T-cell (primary cell): ENCODE results near the gene ELL. TPM values are rescaled to one million over a fixed set of nuclear protein-coding genes. Genes with fewer than 3 reads are reported as not detected.

Experiments used
- ATAC-seq, 4 experiments: fragments of 200-7000 bp in 3 of 4; fragments of 150-1000 bp in 1 of 4; cut with Tn5 transposase; replicated peaks in 1 of 4; 1 replicate in 3 of 4; 2 replicates in 1 of 4; pipeline ENCODE4 v1.10.0; 2021; ENCODE audit warnings: moderate library complexity in 3 of 4, mild to moderate bottlenecking in 2 of 4, moderate number of reproducible peaks in 1 of 4
- CTCF ChIA-PET, 2 donors: fragments of 300-600 bp; sonication (Branson Sonifier 250); formaldehyde crosslinking; loops; one replicate each; lab custom pipeline; 2022; ENCODE audit warnings: antibody characterized with exemption in 2 of 2; lab: Charles Lee
- POLR2A ChIA-PET, 2 donors: fragments of 300-600 bp; sonication (Branson Sonifier 250); formaldehyde crosslinking; loops; one replicate each; lab custom pipeline; 2022; ENCODE audit warnings: antibody characterized with exemption in 2 of 2; lab: Charles Lee
- DNase-seq, 35 experiments: peaks; one replicate each; pipeline versions ENCODE4 v3.0.0 to v3.0.0-alpha.2; 2013 to 2023
- H3K27ac ChIP-seq: one replicate; pipeline ENCODE4 v1.5.1; 2013; ENCODE audit warnings: low read length
- H3K27me3 ChIP-seq, 2 experiments: replicated peaks in 1 of 2; 1 replicate in 1 of 2; 2 replicates in 1 of 2; pipeline versions ENCODE4 v1.6.1 to v1.7.0; 2013; ENCODE audit warnings: low read length in 1 of 2, mixed read lengths in 1 of 2; ENCODE audit not compliant: control insufficient read depth in 2 of 2, insufficient read depth in 2 of 2; ENCODE audit errors: extremely low read depth in 1 of 2
- H3K36me3 ChIP-seq, 2 donors: 1 replicate in 1 of 2; 2 replicates in 1 of 2; pipeline versions ENCODE4 v1.6.1 to v1.7.0; 2013; ENCODE audit warnings: low read length in 1 of 2; ENCODE audit not compliant: control insufficient read depth in 2 of 2, insufficient read depth in 1 of 2; ENCODE audit errors: extremely low read depth in 1 of 2
- H3K4me1 ChIP-seq, 2 experiments: 1 replicate in 1 of 2; 2 replicates in 1 of 2; pipeline versions ENCODE4 v1.6.1 to v1.7.0; 2013; ENCODE audit warnings: low read length in 2 of 2, mixed read lengths in 1 of 2; ENCODE audit not compliant: insufficient read depth in 2 of 2, control insufficient read depth in 1 of 2; ENCODE audit errors: extremely low read depth in 1 of 2
- H3K4me3 ChIP-seq, 2 donors: 1 replicate in 1 of 2; 2 replicates in 1 of 2; pipeline versions ENCODE4 v1.5.1 to v1.7.0; 2013; ENCODE audit warnings: mild to moderate bottlenecking in 2 of 2, low read length in 1 of 2, moderate library complexity in 1 of 2; ENCODE audit not compliant: control insufficient read depth in 1 of 2; ENCODE audit errors: extremely low read depth in 1 of 2
- H3K9me3 ChIP-seq: 2 replicates; pipeline ENCODE4 v1.7.0; 2013
- H3K27ac Mint-ChIP-seq, 2 donors: one replicate each; pipeline ENCODE4 v1.8.0; 2020 to 2021; ENCODE audit warnings: mild to moderate bottlenecking in 2 of 2, mixed read lengths in 2 of 2
- H3K27me3 Mint-ChIP-seq, 2 donors: one replicate each; pipeline ENCODE4 v1.8.0; 2021 to 2022; ENCODE audit warnings: mixed read lengths in 2 of 2
- H3K36me3 Mint-ChIP-seq: one replicate; pipeline ENCODE4 v1.8.0; 2021; ENCODE audit warnings: mixed read lengths
- H3K4me1 Mint-ChIP-seq, 3 donors: one replicate each; pipeline ENCODE4 v1.8.0; 2020 to 2022; ENCODE audit warnings: mixed read lengths in 3 of 3, mild to moderate bottlenecking in 1 of 3
- H3K4me3 Mint-ChIP-seq, 3 donors: one replicate each; pipeline ENCODE4 v1.8.0; 2020 to 2022; ENCODE audit warnings: mild to moderate bottlenecking in 3 of 3, mixed read lengths in 3 of 3, moderate library complexity in 3 of 3
- H3K9me3 Mint-ChIP-seq, 3 donors: one replicate each; pipeline ENCODE4 v1.8.0; 2020 to 2022; ENCODE audit warnings: mixed read lengths in 3 of 3
- WGBS: methylation state at CpG from one replicate; pipeline ENCODE4 v1.1.5; 2013; ENCODE audit warnings: missing lambda C conversion rate; ENCODE audit not compliant: insufficient coverage; 5-methylcytosine and 5-hydroxymethylcytosine counted together
- total RNA-seq, 35 experiments: library from RNA in 6 of 35; stranded (reverse) in 6 of 35; fragments of 120-200 nt in 1 of 35; gene quantifications; one replicate each; pipeline versions ENCODE4 v1.2.1 to v1.2.4 and lab custom pipeline; 2013 to 2026

Gene ELL
- total RNA-seq, 5 donors from 2014 or later (not counting 1 experiment from before 2014, with no cell fraction given): 27.2 to 46.4 (median 33.4) TPM

DNA sequence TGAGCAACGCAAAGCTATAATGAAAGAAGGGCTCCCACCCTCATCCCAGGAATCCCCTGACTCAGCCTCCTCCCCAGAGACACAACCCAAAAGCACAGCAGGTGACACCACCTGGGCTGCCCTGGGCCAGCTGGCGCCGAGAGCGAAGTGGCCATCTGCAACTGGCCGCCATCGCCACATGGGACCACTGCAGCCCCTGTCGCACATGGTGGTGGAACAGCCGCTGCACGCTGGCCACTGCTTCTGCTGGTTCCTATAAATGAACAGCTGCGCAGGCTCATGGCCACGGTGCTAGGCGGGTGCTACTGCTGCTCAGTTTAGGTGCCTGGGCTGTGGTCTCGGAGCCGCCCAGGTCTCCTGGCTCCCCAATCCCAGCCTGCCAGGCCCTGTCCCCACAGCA, 72.3 kb downstream of the ELL start:
- no peak overlapping the region for H3K27ac ChIP-seq
- H3K4me3 ChIP-seq: no peak overlapping the region
- H3K4me1 ChIP-seq: peaks cover 0 to 10% of the 10 kb centered on the region in 2 experiments
- H3K9me3 ChIP-seq: no peaks in the 10 kb centered on the region
- POLR2A ChIA-PET: no interaction called here
- DNase-seq: no peak
- Mint-ChIP-seq H3K27me3 (no peaks in the 10 kb centered on the region), H3K4me3 (no peak overlapping the region), H3K9me3 (no peaks in the 10 kb centered on the region), H3K36me3 (peaks cover 24% of the 10 kb centered on the region), H3K27ac (no peak overlapping the region), H3K4me1 (peaks cover 0 to 4% (median 3%) of the 10 kb centered on the region in 3 donors)
- CTCF ChIA-PET: interaction anchor here in 1 of 2 donors (0.5 kb wide), 1 partner anchor 20 kb away, joined by 4 read pairs; no protein-coding TSS in a partner anchor
- WGBS: over 99% methylated on average over 14 of the region's 14 CpGs
- ATAC-seq: no peak
- no peaks in the 10 kb centered on the region for H3K27me3 ChIP-seq
- peaks cover 16 to 71% of the 10 kb centered on the region in 2 donors for H3K36me3 ChIP-seq

DNA sequence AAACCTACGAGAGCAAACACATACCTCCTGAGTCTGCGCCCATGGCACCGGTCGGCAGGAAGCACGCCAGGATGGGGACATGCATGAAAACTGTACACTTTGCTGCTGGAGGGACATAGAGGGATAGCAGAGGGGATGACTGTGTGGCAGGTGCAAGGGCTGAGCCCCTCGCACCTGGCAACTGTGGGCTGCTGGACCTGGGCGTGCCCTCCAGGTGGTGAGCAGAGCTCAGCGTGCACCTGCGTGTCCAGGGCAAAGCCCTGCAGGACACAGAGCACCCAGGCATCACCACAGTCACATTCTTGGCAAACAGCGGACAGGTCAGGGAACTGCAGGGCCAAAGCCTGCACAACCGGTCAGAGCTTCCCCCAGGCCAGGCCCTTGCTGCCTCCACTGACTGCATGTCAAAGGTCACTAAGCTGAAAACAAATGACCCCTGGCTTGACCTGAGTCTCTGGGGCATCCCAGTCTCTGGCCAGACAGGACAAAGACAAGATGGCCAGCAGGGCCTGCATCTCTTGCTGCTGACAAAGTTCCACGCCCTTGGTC, 75.0 kb downstream of the ELL start:
- H3K9me3 Mint-ChIP-seq: peaks cover 0 to 3% (median 0%) of the 10 kb centered on the region in 3 donors
- peaks cover 32% of the 10 kb centered on the region for H3K36me3 Mint-ChIP-seq
- H3K4me3 Mint-ChIP-seq: no peak overlapping the region
- Histone ChIP-seq H3K27ac (no peak overlapping the region), H3K27me3 (no peaks in the 10 kb centered on the region), H3K36me3 (peaks cover 24 to 80% of the 10 kb centered on the region in 2 donors), H3K4me1 (peaks cover 0 to 22% of the 10 kb centered on the region in 2 experiments), H3K9me3 (no peaks in the 10 kb centered on the region), H3K4me3 (no peak overlapping the region)
- POLR2A ChIA-PET: no interaction called here
- 94% methylated on average over 12 of the region's 12 CpGs for WGBS
- peaks cover 11 to 19% (median 14%) of the 10 kb centered on the region in 3 donors for H3K4me1 Mint-ChIP-seq
- DNase-seq (no peak), ATAC-seq (no peak)
- CTCF ChIA-PET: no interaction called here
- H3K27me3 Mint-ChIP-seq: no peaks in the 10 kb centered on the region
- H3K27ac Mint-ChIP-seq: no peak overlapping the region

- Mint-ChIP-seq H3K27ac (no peak overlapping the region), H3K9me3 (peaks cover 0 to 3% (median 0%) of the 10 kb centered on the region in 3 donors), H3K27me3 (no peaks in the 10 kb centered on the region), H3K4me3 (no peak overlapping the region), H3K36me3 (peaks cover 32% of the 10 kb centered on the region), H3K4me1 (peaks cover 16 to 25% (median 18%) of the 10 kb centered on the region in 3 donors)
- ChIA-PET POLR2A (no interaction called here), CTCF (no interaction called here)
- Histone ChIP-seq H3K36me3 (peaks cover 24 to 75% of the 10 kb centered on the region in 2 donors), H3K27ac (no peak overlapping the region), H3K9me3 (no peaks in the 10 kb centered on the region), H3K27me3 (no peaks in the 10 kb centered on the region), H3K4me3 (no peak overlapping the region), H3K4me1 (peaks cover 0 to 24% of the 10 kb centered on the region in 2 experiments)
- no peak for DNase-seq
- 95% methylated on average over 33 of the region's 34 CpGs for WGBS
- ATAC-seq: no peak
Measured at GRCh38 chr19:18446145-18446810, 75.6 kb downstream of the ELL start.

DNA sequence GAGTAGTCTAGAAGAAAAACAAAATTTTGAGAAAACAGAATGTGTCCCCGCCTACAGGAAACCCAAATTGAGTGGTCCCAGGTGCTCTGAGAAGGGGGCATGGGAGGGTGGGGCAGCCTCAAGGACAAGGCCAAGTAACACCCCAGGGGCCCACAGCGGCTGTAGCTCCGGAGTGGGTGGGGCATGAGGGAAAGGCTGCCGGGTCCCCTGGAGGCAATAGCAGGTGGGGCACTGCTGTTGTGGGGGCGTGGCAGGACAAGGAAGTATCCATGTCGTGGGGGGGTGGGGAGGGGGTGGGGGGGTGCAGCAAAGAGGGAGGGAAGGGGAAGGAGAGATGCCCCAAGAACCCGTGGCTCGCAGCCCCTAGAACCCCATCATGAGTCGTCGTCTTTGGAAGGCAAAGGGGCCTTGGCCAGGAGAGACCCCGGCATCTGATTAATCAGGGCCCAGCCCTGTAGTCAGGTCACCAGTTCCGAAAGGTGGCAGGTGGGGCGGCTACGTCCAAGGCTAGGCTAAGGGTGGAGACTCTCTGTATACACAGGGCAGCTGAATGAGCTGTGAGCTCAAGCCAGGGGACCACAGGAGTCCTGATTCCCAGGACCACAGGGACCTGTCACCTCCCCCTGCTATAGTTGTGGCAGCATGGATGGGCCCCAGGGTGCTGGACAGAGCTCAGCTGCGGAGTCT, 76.5 kb downstream of the ELL start:
- Histone ChIP-seq H3K27me3 (no peaks in the 10 kb centered on the region), H3K36me3 (peaks cover 19 to 67% of the 10 kb centered on the region in 2 donors), H3K4me3 (no peak overlapping the region), H3K4me1 (peaks cover 0 to 20% of the 10 kb centered on the region in 2 experiments), H3K27ac (no peak overlapping the region), H3K9me3 (no peaks in the 10 kb centered on the region)
- Mint-ChIP-seq H3K9me3 (peaks cover 0 to 3% (median 0%) of the 10 kb centered on the region in 3 donors), H3K4me3 (no peak overlapping the region), H3K36me3 (peaks cover 29% of the 10 kb centered on the region), H3K4me1 (peaks cover 18 to 33% (median 20%) of the 10 kb centered on the region in 3 donors), H3K27ac (no peak overlapping the region), H3K27me3 (no peaks in the 10 kb centered on the region)
- ChIA-PET POLR2A (no interaction called here), CTCF (no interaction called here)
- WGBS: 97% methylated on average over 8 of the region's 15 CpGs
- ATAC-seq (no peak), DNase-seq (no peak)

GRCh38 chr19:18444513-18444912, 77.4 kb downstream of the ELL start:
- H3K4me3 ChIP-seq: no peak overlapping the region
- H3K27me3 ChIP-seq: no peaks in the 10 kb centered on the region
- DNase-seq (no peak), ATAC-seq (no peak)
- Mint-ChIP-seq H3K4me3 (no peak overlapping the region), H3K36me3 (peaks cover 29% of the 10 kb centered on the region), H3K27ac (no peak overlapping the region), H3K4me1 (peaks cover 22 to 36% (median 24%) of the 10 kb centered on the region in 3 donors), H3K27me3 (no peaks in the 10 kb centered on the region), H3K9me3 (peaks cover 0 to 3% (median 0%) of the 10 kb centered on the region in 3 donors)
- no peak overlapping the region for H3K27ac ChIP-seq
- no peaks in the 10 kb centered on the region for H3K9me3 ChIP-seq
- H3K4me1 ChIP-seq: peaks cover 0 to 23% of the 10 kb centered on the region in 2 experiments
- 99% methylated on average over 15 of the region's 19 CpGs for WGBS
- POLR2A ChIA-PET: no interaction called here
- peaks cover 17 to 58% of the 10 kb centered on the region in 2 donors for H3K36me3 ChIP-seq
- CTCF ChIA-PET: no interaction called here

- Histone ChIP-seq H3K27me3 (no peaks in the 10 kb centered on the region), H3K9me3 (no peaks in the 10 kb centered on the region), H3K27ac (no peak overlapping the region), H3K4me1 (peaks cover 0 to 25% of the 10 kb centered on the region in 2 experiments), H3K36me3 (peaks cover 13 to 51% of the 10 kb centered on the region in 2 donors), H3K4me3 (no peak overlapping the region)
- WGBS: 97% methylated on average over 10 of the region's 11 CpGs
- Mint-ChIP-seq H3K9me3 (peaks cover 0 to 3% (median 0%) of the 10 kb centered on the region in 3 donors), H3K4me3 (no peak overlapping the region), H3K27ac (no peak overlapping the region), H3K36me3 (peaks cover 25% of the 10 kb centered on the region), H3K4me1 (peaks cover 22 to 36% (median 30%) of the 10 kb centered on the region in 3 donors), H3K27me3 (no peaks in the 10 kb centered on the region)
- ATAC-seq: no peak
- no peak for DNase-seq
- ChIA-PET CTCF (no interaction called here), POLR2A (no interaction called here)
Measured at GRCh38 chr19:18443831-18444230, 78.0 kb downstream of the ELL start.
